Fibroblast of skin of back (primary cell): ENCODE results near the gene TADA2A. TPM values are rescaled to one million over a fixed set of nuclear protein-coding genes. Genes with fewer than 3 reads are reported as not detected.

Experiments used
- DNase-seq: peaks from one replicate; pipeline ENCODE4 v3.0.0-alpha.2; 2013
- polyA plus RNA-seq, 2 experiments: library from polyadenylated mRNA; unstranded; fragments of 120-200 nt; gene quantifications; one replicate each; pipeline ENCODE4 v1.2.1, GENCODE V29; 2013; ENCODE audit not compliant: insufficient read length in 2 of 2

Gene TADA2A, protein sequence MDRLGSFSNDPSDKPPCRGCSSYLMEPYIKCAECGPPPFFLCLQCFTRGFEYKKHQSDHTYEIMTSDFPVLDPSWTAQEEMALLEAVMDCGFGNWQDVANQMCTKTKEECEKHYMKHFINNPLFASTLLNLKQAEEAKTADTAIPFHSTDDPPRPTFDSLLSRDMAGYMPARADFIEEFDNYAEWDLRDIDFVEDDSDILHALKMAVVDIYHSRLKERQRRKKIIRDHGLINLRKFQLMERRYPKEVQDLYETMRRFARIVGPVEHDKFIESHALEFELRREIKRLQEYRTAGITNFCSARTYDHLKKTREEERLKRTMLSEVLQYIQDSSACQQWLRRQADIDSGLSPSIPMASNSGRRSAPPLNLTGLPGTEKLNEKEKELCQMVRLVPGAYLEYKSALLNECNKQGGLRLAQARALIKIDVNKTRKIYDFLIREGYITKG
- 16.2 TPM for polyA plus RNA-seq (2013, experiment 1 of 2; ENCODE audit: insufficient read length)
- polyA plus RNA-seq (2013, experiment 2 of 2; ENCODE audit: insufficient read length), result 9.7 TPM

DNA sequence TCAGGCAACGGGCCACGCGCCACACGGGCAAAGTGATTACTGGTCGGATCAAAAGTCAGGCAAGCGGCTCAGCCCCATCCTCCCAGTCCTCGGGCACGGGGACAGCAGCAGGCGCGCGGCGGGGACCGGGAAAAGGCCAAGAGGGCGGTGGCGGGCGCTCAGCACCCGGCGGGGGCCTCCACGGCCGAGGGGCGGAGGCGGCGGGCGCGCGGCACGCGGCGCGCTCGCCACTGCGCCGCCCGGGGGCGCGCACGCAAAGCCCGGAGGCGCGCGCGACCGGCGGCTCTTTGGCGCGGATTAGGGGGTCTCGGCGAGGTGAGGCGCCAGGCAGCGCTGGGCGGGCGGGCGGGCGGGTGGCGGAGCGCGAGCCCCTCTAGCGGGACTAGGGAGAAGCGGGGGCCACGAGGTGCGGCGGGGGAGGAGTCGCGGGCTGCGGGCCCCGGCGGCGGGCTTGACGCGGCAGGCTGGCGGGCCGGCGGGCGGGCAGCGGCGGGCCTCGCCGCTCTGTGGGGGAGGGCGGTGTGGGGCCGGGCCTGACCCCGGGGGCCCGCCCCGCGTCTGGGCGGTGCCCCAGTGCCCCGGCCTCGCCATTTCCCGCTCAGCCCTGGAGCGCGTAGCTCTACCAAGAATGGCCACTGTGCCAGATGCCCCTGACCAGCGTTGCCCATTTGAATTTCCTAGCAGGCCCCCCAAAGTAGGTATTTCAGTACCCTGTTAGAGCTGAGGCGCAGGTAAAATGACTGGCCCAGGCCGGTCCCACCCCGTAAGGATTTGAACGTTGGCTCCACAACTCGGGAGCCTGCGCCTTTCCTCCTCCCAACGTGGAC lies at the start of gene TADA2A, which contains the start of gene ACACA:
TSS of gene TADA2A (plus strand) at position 252 of the 827 bp plus-strand sequence. CDS start 4,480 bp downstream, outside the sequence.
TSS of gene ACACA (minus strand) at position 202 of the 827 bp plus-strand sequence. CDS start 537 bp downstream, outside the sequence.
- peak; percentile 85 for DNase-seq

DNA sequence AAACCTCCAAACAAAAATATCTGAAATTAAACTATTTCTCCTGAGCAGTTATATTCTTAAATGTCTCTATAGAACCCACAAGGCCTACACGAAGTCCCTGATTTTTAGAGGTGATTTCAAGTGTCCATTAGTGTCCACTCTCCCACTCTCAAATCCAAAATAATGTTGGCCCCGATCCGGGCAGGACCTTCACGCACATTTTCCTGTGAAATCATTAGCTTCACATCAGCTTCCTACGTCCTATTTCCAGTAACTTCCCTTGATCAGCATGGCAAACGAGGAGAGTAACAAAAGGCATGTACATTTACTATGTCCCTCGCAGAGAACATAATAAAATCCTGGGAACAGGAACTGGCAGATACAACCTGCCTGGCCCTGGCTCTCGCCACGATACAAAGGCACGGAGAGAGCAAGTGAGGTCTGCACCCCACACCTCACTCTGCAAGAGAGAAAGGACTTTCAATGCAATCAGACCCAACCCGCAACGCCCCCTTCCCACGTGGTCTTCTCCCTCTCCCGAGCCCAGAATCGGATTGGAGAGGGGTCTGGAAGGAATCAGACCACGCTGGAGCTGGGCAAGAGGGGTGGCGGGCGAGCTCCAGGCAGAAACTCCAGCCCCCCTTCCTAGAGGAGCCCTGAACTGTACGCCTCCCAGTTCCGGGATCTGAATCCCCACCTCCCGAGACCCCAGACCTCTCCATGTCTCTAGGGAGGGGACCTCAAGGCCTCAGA lies 48.4 kb upstream of the TADA2A start:
- peak; percentile 49 for DNase-seq

GRCh38 chr17:37358830-37359681 lies 47.6 kb upstream of the TADA2A start:
- peak; percentile 91 for DNase-seq

- no peak for DNase-seq
Observed at GRCh38 chr17:37359682-37360188, 47.0 kb upstream of the TADA2A start.

DNA sequence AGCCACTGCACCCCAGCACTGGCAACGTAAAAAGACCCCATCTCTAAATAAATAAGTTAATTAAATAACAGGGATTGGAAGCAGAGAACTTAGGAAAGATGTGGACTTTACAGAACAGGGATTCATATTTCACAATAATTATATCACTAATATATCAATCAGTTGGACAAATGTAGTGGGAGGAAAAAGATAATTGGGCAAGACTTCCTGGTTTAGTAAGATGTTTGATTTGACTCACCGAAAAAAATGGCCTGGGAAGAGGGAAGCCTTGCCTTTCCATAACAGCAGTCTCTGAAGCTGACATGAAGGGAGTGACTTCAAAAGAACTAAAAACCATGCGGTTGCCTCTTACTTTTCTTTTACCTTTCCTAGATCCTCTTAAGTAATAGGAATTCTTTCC lies 46.1 kb upstream of the TADA2A start:
- no peak for DNase-seq

GRCh38 chr17:37361543-37361942 lies 45.1 kb upstream of the TADA2A start:
- no peak for DNase-seq

DNA sequence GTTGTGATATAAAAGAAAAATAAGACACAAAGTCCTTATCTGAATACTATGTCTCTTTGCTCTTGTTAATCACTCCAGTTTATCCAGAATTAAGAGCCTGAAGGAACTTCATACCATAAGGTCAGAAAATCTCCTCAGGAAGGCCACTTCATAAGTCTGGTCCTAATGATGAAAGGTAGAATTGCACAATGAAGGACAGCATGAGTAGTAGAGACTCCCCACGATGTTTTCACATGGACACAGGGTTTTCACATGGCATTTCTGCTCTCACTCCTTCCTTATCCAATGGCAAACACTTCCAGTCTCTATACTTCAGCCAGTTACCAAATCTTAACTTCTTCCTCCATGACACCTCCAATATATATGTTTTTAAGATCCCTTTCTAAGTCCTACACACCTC lies 41.1 kb upstream of the TADA2A start:
- DNase-seq, result no peak

DNA sequence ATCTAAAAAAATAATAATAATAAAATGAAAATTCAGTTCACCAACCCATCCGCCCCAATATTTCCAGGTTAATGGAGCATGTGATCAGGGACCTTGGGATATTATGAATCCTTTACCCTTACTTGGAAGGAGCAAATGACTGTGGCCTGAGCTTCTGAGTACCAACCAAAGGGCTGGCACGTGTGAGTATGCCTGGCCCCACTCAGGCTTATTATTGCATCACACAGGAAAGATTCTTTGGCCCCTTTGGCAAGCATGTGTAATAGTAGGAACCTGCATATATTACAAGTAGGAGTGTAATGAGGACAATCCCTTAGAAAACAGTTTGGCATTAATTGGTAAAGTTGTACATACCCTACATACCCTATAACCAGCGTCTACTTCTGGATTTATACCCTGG lies 38.1 kb upstream of the TADA2A start:
- DNase-seq, result peak; percentile 7

DNA sequence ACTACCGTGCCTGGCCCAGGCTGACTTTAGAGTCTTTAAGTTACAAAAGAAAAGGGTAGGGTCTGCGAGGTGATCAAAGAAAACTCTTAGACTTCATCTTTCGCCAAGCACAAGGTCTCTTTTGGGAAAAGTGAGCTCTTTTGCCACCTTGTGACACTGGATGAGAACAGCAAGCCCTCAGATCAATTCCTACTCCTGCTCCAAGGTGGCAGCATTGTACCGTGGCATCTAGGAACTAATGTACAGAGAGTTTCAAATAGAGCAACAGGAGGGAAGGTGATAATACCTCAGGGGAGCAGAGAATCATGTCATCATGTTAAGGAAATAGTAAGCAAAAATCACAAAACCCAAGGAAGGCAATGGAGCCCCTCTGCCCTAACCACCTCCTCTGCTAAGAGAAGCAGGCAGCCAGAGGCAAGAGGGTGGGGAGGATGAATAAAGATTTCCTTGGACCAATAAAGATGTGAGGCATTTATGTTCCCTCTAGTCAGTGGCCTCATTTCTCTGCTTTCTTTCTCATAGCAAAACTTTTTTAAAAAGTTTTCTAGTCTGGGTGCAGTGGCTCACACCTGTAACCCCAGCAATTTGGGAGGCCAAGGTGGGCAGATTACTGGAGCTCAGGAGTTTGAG lies 33.0 kb upstream of the TADA2A start:
- DNase-seq, result peak; percentile 78

- DNase-seq, result no peak
Observed at GRCh38 chr17:37375706-37376105, 31.0 kb upstream of the TADA2A start, which contains the start of gene C17orf78. Gene C17orf78, plus strand, starts transcription at chr17:37375985. Its CDS starts 108 bp downstream, at chr17:37376093.

- no peak for DNase-seq
Observed at GRCh38 chr17:37382056-37382455, 24.6 kb upstream of the TADA2A start.

- DNase-seq, result no peak
Observed at GRCh38 chr17:37384560-37385149, 22.0 kb upstream of the TADA2A start.

DNA sequence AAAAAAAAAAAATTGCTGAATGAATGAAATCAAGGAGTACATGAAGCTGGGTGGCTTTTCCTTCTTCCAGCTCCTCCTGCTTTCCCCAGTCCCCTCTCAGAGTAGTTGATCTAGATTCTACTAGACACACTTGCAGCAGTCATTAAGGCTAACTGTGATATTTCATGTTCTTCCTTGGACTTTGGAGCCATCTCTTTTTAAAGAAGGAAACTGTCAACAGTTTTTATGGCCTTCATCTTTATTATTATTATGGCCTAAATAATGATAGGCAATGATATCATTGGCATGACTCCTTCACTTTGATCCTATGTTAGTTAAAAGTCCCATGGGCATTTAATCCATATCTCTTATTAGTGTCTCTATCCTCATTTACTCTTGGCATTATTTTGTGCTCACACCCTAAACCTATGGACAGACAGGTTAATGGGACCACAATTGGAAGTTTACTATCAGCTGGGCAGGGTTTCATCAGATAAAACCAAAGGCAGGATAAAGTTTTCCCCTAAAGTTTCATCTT lies 21.2 kb upstream of the TADA2A start:
- DNase-seq, result no peak

DNA sequence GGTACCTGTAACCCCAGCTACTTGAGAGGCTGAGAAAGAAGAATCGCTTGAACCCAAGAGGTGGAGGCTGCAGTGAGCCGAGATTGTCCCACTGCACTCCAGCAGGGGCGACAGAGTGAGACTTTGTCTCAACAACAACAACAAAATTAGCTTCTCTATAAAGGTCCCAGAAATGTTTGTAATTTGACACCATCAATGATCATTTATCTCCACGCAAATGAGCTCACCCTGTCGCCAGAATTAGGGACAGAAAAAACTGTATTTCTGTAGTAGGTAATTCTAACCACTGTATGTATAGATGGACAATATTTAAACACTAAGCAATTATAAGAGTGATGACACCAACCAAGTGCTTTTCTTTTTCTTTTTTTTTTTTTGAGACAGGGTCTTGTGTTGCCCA lies 20.2 kb upstream of the TADA2A start:
- DNase-seq, result no peak

GRCh38 chr17:37388266-37388665 lies 18.4 kb upstream of the TADA2A start:
- DNase-seq, result peak; percentile 42

DNA sequence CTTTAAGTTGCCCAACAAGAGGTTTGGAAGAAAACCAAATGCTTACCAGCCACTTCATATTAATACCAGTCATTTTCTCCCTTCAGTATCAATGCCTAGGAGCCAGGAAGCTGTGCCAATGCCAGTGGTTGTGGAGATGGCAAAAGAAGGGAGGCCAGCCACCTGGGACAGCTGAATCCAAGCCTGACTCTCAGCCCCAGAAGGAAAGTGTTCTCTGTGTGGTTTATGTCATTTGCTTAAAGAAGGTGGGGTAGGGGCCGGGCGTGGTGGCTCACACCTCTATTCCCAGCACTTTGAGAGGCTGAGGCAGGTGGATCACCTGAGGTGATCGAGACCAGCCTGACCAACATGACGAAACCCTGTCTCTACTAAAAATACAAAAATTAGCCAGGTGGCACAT lies 17.5 kb upstream of the TADA2A start:
- no peak for DNase-seq

DNA sequence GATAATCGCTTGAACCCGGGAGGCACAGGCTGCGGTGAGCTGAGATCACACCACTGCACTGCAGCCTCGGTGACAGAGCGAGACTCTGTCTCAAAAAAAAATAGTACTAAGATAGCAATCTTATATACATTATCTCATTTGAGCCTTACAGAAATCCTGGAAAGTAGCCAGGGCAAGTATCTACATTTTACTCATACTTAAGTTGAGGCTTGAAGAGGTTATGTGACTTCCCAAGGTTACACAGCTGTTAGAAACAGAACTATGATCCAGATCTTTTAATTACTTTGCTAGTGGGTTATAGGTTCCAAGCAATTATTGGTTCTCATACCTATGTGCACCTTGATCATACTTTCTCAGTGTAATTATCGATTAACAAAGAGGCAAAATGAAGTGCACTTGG lies 15.5 kb upstream of the TADA2A start:
- peak; percentile 59 for DNase-seq

GRCh38 chr17:37392024-37392590 lies 14.6 kb upstream of the TADA2A start:
- peak; percentile 89 for DNase-seq

DNA sequence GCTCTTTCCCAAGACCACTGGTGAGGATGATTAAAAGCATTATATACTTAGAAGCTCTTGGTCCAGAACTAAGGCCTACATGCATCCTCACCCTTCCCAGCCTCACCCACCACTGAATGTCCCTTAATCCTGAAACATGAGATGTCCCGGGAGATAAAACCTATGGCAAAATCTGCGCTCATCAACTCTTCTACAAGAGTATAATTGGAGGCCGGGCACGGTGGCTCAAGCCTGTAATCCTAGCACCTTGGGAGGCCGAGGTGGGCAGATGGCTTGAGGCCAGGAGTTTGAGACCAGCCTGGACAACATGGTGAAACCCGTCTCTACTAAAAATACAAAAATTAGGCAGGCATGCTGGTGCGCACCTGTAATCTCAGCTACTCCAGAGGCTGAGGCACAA lies 13.3 kb upstream of the TADA2A start:
- no peak for DNase-seq
